HepG2 (cell line): ENCODE measurements around the gene HSPA6.
"Not testable (repeated sequence)": the region's sequence is repeated elsewhere in the genome, so short reads cannot be mapped to it uniquely, and the experiment has no call there.

Experiments used
- POLR2AphosphoS5 ChIP-seq: IDR thresholded peaks from 2 replicates; pipeline ENCODE4 v1.6.1; 2012; ENCODE audit warnings: low read depth, low read length
- TAF1 ChIP-seq: sonication (generic); formaldehyde crosslinking; IDR thresholded peaks from 2 replicates; pipeline ENCODE4 v1.4.0; 2020; ENCODE audit warnings: missing genetic modification reagents

DNA sequence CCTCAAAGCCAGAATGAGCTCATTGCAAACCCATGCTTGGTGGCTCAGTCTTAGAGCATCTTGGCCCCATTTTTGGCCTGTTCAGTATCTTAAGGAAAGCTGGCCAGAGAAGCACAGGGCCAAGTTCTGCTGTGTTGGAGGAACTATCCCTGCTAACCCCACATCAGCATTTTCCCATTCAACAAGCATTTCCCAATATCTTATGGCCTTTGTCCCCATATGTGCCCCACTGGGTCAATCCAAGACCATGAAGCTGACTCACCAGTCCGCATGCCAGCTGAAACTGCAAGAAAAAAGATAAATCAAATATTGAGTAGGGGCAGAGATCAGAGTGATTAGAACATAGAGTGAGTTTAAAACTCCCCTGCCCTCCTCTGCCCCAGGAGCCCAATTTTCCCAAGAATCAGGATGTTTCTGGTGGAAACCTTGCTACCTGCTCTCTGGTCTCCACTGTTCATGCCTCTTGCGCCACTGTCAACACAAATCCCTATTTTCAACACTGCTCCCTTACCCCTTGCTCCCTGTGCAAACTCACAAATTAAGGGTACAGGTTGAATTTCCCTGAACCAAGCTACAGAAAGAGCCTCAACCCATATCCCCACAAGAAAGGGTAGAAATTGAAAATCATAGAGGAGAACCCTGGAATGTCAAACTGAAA is 24.5 kb downstream of the HSPA6 start:
- TF ChIP-seq POLR2AphosphoS5, TAF1: not testable (repeated sequence)
